ENCODE data around the gene CIRBP.

The CIRBP gene

DNA sequence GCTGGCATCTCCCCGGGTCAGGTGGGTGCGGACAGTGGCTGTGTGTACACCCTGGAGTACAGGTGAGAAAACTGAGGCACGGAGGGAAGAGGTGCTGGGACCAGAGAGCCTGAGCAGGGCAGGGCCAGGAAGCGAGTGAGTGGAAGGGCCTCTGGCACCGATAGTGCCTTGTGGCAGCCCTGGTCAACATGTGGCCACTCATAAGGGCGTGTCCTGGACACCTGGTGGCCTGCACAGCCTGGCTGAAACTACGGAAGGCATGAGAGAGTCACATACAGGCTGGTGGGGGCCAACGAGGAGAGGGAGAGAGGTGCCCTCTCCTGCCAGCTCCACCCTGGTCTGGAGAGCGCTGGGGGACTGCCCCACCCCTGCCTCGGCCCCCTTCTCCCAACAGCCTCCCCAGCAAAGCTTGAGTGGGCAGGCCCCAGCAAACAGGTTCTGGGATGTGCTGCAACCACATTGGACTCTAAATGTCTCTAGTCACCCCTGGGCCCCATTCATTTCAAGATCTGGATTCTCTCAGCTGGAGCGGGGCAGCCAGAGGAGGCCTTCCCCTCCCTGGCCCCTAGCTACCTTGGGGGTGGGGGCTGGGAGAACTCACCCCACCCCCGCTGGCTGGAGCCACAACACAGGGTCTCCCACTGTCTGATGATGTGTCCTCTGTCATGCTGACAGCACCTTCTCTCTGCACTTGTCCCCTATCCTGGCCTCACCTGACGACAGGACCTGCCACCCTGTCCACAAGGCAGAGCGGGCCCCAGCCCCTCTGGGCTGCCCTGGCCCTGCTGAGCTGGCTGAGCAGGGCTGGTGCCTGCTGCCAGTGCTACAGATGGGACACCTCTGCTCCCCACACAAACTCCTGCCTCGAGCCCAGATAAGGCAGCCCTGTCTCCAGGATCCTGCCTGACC, 37.1 kb upstream of the CIRBP start:
- FAIRE-seq = no peak

- no peak for FAIRE-seq
These were observed 36.5 kb upstream of the CIRBP start for GRCh38 chr19:1232652-1233072.

GRCh38 chr19:1233115-1233667, 35.9 kb upstream of the CIRBP start:
- no peak for FAIRE-seq

- no peak for FAIRE-seq
These were observed 34.8 kb upstream of the CIRBP start for GRCh38 chr19:1234051-1234954.

GRCh38 chr19:1234955-1235380, 34.2 kb upstream of the CIRBP start:
- no peak for FAIRE-seq

DNA sequence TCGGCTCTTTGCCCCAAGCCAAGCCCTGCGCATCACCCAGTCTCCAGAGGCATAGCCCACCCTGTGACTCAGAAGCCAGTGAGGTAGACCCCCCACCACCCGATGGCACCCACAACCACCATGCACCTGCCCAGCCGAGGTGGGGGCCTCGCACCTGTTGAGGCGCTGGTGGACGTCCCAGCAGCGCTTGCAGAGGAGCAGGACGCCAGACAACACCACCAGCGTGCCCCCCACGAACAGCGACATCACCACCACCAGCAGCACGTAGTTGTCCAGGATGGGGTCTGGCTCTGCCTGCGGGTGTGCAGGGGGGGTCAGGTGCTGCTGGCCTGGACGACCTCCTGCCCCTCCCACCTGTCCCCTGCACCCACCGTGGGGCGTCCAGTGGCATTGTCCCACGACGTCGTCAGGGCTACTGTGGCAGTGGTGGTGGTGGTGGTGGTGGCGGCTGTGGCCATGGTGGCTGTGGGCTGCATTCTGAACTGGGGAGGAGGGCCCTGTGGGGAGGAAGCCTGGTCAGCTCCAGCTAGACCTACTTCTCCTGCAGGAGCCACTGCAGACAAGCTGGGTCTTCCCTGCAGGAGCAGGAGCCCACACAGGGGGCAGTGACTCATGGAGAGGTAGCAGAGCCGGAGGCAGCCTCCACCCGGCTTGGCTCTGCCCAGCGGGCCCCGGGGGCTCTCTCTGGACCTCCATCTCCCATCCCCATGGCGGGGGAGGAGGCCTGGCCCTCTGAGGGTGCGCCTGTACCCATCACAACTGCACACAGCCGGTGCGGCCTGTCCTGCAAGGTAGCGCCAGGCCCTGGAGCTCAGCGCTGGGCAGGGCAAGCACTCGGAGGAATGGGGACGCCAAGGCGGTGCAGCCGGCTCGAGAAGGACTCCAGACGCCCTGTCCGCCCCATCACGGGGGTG, 33.2 kb upstream of the CIRBP start:
- FAIRE-seq = no peak

GRCh38 chr19:1236576-1236975, 32.6 kb upstream of the CIRBP start:
- FAIRE-seq = no peak

GRCh38 chr19:1237027-1237659, 32.0 kb upstream of the CIRBP start:
- FAIRE-seq = no peak

GRCh38 chr19:1237754-1238368, 31.3 kb upstream of the CIRBP start, which contains the start of gene CBARP:
TSS of gene CBARP (minus strand) at chr19:1238005. CDS start at chr19:1236100, 1,905 bp downstream.
- no peak for FAIRE-seq

GRCh38 chr19:1238369-1239303, 30.5 kb upstream of the CIRBP start:
- FAIRE-seq = no peak

DNA sequence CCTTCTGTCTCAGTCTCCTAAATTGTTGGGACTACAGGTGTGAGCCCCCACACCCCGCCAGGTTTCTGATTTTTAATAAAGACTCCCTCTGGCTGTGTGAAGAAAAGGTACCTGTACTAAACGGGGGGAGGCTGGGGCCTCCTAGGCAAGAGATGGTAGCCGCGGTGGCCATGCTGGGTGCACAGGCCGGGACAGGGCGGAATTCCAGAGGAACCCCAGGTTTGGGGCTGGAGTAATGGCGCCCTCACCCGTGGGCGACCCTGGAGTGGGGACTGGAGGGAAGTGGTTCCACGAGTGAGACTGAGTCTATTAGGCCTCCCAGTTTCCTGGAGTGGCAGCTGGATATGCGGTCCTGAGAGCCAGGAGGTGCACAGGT, 29.7 kb upstream of the CIRBP start:
- FAIRE-seq = no peak

- no peak for FAIRE-seq
These were observed 29.1 kb upstream of the CIRBP start for GRCh38 chr19:1239796-1240737.

- FAIRE-seq = no peak
These were observed 28.2 kb upstream of the CIRBP start for GRCh38 chr19:1240925-1241324.

- no peak for FAIRE-seq
These were observed 27.6 kb upstream of the CIRBP start, which contains the start of gene ATP5F1D for GRCh38 chr19:1241417-1242095. TSS of gene ATP5F1D (plus strand) at chr19:1241751. CDS start at chr19:1241851, 100 bp downstream.

DNA sequence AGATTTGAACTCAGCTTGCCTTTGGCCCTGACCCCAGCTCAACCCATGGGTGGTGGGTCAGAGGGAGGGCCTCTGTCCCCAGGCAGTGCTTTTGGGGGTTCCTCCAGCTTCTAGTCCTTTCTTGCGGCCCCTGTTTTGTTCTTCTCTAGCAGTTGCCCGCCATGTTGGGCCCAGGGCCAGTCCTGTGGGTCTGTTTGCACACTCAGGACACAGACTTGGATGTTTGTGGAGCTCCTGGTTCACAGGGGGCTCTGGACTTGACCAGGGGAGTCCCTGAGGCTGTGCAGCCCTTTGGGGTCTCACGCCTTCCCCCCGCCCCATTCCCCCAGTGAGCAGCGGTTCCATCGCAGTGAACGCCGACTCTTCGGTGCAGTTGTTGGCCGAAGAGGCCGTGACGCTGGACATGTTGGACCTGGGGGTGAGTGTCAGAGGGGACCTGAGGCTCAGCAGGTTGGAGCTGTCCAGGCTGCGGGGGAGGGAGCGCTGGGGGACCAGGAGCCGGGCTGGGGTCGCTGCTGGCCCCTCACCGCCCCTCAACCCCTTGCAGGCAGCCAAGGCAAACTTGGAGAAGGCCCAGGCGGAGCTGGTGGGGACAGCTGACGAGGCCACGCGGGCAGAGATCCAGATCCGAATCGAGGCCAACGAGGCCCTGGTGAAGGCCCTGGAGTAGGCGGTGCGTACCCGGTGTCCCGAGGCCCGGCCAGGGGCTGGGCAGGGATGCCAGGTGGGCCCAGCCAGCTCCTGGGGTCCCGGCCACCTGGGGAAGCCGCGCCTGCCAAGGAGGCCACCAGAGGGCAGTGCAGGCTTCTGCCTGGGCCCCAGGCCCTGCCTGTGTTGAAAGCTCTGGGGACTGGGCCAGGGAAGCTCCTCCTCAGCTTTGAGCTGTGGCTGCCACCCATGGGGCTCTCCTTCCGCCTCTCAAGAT, 25.1 kb upstream of the CIRBP start:
- FAIRE-seq = no peak

DNA sequence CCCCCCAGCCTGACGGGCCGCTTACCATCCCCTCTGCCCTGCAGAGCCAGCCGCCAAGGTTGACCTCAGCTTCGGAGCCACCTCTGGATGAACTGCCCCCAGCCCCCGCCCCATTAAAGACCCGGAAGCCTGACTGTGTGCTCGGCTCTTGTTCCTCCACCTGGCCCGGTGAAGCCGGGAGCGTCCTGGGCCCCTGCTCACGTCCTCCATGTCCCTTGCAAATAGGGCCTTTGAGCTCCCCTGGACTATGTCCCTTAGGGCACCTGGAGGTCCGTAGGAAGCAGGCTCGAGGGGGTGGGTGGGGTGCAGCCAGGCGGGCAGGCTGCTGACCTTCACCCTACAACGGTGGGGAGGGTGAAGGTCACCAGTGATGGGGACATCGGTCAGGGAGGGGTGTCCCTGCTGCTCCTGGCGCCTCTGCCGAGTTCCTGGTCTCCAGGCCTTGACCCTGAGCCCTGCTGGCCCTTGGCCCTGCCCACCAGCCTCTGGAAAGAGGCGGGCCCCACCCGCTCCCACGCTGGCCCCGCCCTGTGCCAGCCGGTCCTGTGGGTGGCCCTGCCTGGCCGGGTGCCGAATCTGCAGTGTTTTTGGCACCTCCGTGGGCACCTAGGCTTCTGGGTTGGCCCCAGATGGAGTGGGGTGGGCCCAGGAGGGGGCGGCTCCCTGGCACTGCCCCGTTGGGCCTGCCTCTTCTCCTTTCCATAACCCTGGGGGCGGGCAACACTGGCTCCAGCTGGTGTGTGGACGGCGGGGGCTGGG, 24.3 kb upstream of the CIRBP start:
- FAIRE-seq = no peak

Data from TTC549 (cell line).